GM19397 (cell line): ENCODE measurements around the gene CRYGD.
A peak's percentile ranks its signal among the peaks of the same experiment; 100 is the strongest.

Experiments used
- ATAC-seq: cut with Tn5 transposase; IDR thresholded peaks from one replicate; pipeline ENCODE4 v1.9.1; 2021; ENCODE audit warnings: mild to moderate bottlenecking, moderate library complexity; ENCODE audit not compliant: unreplicated experiment

Gene CRYGD

DNA sequence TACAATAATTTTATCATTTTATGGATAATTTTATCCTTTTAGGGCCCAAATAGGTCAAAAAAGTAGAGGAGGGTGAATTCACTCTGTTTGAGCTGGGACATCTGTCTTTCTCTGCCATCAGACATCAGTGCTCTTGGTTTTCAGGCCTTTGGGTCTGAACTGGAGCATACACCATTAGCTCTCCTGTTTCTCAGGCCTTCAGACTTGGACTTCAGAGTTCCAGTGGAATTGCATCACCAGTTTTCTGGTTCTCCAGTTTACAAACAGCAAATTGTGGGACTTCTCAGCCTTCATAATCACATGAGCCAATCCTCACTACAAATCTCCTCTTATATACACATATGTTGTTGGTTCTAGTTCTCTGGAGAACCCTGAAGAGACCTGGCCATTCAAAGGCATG lies 33.9 kb downstream of the CRYGD start:
- ATAC-seq = no peak

DNA sequence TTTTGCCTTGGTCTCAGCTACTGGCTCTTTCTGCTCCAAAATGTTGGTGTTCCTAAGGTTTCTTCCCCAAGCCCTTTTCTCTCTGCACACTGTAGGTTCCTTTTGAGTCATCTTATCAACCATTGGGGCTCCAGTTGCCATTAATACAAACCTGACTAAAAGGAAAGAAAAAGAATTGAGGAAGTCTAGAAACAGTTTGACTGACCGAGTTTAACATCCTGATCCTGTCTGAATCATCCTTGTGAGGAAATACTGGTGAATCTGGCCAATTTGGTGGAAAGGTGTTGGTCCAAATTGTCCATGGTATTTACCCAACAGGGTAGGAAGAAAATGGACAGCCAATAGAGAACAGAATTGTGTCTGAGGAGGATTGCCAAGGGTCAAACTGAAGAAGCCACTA lies 38.3 kb downstream of the CRYGD start:
- ATAC-seq = no peak

DNA sequence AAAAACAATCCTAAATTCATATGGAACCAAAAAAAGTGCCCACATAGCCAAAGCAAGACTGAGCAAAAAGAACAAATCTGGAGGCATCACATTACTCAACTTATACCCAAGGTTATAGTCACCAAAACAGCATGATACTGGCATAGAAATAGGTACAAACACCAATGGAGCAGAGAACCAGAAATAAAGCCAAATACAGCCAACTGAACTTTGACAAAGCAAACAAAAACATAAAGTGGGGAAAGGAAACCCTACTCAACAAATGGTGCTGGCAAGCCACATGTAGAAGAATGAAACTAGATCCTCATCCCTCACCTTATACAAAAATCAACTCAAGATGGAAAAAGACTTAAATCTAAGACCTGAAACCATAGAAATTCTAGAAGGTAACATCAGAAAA lies 40.5 kb downstream of the CRYGD start:
- ATAC-seq = no peak

DNA sequence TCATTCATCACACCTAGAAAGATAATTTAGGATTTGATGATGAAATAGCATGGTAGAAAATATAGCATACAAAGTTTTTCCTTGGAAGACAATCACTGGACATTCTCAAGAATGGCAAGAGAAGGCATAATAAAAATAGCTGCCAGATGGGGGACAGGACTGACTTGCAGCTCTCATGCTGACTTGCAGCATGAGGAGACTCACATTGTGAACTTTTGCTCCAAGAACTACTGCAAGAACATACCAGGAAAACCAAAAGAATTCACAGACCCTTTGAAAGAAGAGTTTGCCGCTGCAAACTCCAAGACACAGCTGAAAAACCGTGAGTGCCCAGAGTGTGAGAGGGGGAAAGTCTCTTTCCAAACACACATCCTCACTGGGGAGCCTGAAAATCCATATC lies 47.0 kb downstream of the CRYGD start:
- no peak for ATAC-seq

- ATAC-seq = no peak
Measured at GRCh38 chr2:208074610-208075356, 49.5 kb downstream of the CRYGD start.

DNA sequence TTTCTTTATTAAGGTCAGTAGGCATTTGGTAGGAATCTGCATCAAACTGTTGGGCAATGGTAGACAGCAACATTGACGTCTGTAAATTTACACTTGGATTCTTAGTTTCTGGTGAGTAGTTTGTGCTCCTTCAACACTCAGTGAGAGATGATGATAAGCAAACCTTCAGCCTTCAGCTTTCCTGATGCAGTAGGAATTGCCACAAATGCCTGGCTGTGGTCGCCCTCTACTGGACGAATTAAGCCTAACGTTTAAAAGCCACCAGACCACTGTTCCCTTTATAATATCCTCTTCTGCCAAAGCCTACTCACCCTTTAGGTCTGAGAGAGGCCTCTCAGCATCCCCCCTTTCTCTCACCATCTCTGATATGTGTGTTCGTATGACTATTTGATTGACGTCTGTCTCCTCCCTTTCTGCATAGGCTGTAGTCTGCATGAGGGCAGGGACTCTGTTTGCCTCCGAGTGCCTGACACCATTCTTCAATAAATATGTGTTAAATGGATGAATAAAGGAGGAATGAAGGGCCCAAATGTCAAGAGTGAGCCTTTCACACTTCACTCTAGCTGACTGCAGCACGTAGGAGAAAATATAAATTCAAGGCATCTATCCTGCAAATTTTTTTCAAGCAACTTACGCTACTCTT lies 52.0 kb downstream of the CRYGD start:
- peak; percentile 79 for ATAC-seq
